ENCODE results near the gene GAS2L2.

Gene GAS2L2

DNA sequence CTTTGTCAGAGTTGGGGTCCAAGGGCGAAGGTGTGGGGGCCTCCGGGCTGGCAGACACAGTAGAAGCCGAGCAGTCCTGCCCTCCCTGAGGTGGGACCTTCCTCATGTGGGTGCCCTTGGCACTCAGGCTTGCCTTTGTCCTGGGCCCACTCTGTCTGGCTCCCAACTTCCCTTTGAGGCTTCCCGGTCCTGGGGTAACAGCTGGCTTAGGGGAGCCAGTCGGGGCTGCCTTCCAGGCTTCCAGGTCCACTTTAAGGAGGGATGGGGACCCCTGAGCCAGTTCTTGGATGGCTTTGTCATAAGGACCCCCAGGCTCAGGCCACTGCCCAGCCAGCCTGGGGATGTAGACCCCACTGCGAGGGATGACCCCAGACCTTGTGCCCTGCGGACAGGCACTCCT, 7.8 kb downstream of the GAS2L2 start:
- DNase-seq = no peak

DNA sequence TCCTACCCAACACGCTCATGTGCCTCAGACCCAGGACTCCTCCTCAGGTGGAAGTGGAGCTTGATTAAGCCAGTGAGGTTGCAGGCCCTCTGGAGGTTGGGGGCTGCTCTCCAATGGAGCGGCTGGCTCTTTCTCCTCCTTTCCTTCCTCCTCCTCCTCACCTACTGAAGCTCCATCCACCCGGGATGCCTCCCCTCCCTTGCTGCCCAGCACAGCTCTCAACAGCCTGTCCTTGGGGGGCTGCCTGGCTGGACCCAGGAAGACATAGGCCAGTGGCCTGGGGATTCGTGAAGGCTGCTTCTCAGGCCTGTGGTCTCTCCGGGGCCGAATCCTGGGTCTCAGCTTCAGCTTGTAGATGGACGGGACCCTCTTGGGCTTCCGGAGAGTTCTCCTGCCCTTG, 8.2 kb downstream of the GAS2L2 start:
- no peak for DNase-seq

DNA sequence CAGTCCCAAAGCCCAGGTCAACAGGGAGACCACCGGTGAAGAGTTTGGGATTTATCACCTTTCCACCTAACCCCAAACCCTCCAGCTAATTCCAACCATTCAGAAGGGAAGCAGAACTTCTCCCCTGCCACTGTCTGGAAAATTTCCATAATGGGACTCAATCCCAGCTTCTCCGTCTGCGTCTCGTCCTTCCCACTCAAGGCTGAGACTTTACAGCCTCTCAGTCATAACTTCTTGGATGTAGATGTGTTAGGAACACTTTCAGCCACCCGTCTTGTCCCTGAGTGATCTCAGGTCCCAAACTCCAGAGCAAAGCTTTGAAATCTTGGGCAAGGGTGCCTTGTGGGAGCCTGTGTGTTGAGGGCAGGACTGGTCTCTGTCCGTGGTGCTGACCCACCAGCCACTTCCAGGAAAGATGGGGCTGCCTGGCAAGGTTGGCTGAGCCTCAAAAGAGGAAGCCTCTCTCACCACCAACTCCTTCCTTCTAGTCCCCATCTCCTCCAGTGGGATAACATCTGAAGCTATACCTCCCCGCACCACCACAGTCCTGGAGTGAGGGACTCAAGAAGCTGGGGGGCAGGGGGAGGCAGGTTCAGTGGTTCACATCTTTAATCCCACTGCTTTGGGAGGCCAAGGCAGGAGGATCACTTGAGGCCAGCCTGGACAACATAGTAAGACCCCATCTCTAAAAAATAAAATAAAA, 9.3 kb downstream of the GAS2L2 start:
- DNase-seq = peak in 1 of 2 donors; percentile 41

DNA sequence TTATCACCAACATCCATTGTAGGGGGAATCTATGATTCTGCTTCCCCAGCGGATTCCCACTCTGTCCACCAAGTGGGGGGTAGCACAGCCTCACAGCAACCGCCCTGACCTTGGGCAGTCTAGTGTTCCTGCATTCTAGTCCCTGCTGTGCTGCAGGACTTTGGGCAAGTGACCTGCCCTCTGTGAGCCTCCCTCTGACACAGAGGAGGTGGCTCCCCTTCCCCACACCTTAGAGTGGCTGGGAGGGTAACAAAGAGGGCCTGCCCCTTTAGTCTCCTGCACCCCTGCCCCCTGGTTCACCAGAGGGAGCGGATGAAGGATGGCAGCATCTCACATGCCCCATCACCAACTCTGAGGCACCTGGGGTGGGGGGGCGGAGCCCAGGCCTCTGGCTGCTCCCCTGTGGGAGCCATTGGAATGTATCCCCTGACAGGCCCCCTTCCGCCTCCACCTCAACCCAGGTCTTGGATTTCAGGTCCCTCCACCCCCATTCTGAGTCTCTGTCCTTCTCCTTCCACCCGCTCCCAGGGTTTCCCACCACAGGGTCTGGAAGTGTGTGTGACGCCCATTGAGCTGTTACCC, 10.1 kb downstream of the GAS2L2 start:
- DNase-seq = no peak

DNA sequence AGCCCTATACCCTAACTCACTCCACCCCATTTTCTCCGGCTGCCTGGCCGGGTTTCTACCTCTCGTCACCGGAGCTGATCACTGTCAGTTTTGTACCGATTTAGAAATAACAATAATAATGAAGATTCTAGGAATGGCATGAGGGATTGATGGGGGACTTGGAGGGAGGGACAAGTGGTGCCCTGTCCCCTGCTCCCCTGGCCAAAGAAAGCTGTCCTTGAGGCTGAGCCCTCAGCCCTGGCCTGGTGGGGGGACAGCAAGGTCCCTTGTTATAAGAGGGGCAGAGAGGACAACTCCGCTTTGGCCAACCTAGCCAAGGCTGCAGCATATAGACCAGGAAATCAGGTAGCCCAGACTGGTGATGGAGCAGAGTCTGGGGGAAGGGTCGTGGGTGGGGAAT, 10.5 kb downstream of the GAS2L2 start:
- no peak for DNase-seq

DNA sequence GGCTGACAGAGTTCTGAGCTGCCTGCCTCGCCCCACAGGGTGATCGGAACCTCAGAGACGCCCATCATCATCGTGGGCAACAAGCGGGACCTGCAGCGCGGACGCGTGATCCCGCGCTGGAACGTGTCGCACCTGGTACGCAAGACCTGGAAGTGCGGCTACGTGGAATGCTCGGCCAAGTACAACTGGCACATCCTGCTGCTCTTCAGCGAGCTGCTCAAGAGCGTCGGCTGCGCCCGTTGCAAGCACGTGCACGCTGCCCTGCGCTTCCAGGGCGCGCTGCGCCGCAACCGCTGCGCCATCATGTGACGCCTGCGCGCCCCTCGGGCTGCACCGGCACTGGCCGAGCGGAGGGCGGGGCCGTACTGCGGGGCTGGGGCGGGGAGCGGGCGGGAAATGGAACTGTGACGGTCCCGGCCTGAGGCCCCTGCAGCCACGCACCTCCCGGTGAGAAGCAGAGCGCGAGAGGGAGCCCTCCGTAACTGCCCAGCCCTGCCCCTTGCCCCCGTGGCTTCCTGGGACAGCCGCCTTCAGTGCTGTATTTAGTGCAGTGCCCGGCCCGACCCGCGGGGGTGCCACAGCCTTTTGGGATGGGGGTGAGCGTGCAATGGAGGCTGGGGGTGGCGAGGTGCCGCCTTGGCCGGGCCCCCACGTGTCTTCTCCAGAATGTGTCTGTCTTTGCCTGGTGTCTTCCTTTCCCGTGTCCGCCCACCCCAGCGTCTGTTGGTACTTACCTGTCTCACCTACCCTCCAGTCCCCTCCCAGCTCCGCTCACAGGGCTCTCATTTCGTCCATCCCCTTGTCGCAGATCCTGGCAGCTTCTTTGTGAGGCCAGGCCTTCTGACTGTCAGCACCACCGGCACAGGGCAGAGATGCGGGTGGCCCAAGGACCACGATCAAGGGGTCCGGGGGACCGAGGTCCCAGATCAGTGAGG, 11.8 kb downstream of the GAS2L2 start:
- DNase-seq = no peak

DNA sequence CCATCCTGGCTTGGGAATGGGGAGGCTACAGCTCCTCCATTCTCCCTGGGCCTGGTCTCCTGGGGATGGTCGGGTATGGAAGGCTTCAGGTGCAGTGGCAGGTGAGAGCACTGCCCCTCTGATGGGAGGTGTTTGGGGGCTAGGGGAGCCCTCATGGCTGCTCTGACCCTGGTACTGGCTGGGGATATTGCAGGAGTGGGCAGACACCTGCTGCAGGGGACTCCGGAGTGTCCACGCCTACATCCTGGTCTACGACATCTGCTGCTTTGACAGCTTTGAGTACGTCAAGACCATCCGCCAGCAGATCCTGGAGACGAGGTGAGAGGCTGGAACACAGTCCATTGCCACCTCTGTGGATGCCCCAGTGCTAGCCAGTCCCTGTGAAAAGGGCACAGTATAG, 12.8 kb downstream of the GAS2L2 start:
- DNase-seq = no peak

DNA sequence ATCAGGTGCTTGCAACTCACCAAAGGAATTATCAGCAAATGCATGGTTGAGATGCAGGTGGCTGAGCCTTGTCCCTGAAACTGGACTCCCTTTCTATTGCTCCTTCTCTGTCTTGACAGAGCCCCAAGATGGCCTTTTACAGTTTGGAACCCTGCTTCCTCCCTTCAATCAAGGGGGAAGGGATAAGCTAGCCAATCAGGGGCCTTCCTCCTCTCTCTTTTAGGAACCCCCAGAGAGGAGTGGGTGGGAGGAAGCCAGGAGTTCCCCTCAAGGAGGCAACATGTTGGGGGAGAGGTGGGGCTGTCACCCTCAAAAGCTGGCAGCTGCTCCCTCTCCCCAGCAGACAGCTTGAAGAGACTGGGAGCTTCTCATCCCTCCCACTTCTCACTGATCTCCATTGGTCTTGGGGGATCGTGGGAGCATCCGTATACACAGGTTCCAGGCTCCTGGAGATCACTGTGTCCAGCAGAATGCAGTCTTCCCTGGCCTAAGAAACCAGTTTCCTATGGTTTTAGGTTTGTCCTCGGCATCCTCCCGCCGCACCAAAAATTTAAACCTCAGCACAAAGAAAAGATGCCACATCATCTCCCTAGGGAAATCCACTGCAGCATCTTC, 14.4 kb downstream of the GAS2L2 start:
- peak in 1 of 2 donors; percentile 16 for DNase-seq

DNA sequence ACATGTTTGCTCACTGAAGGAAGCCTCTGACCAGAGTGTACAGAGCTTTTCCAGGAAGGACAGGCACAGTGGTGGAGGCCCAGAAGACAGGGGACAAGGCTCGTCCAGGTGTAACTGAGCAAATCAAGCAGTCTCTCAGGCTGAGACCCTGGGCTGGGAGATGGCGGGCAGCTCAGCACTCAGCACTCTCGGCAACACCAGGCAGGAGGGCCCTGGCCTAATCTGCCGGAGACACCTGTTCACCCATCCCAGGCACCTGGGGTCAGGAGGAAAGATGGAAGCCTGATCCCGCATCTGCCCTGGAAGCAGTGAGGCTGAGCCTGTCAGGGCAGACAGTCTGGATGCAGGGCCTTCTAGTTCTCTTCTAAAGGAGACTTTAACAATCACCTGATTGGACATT, 16.8 kb downstream of the GAS2L2 start:
- DNase-seq = no peak

DNA sequence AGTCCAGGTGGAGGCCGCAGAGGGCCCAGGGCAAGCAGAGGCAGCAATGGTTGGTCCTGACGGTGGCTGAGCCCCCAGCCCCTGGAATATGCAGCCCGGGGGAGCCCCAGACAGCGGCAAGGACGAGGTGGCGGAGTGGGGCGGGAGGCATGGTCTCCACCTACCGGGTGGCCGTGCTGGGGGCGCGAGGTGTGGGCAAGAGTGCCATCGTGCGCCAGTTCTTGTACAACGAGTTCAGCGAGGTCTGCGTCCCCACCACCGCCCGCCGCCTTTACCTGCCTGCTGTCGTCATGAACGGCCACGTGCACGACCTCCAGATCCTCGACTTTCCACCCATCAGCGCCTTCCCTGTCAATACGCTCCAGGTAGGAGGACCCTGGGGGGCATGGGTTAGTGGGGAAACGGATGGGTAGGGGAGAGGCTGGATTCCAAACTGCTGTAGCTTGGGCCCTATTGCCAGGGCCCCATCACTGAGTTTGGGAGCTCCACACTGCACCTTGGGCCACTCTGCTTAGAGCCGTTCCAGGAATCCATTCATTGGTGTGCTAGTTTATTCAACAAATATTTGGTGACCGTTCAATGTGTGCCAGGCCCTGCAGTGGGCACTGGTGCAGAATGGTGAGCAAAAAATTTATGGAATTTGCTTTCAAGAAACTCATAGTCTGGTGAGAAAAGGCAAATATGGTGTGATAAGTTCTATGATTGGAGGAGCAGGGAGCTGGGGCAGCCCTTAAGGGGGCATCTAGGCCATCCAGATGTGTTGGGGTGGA, 17.8 kb downstream of the GAS2L2 start:
- DNase-seq = no peak

DNA sequence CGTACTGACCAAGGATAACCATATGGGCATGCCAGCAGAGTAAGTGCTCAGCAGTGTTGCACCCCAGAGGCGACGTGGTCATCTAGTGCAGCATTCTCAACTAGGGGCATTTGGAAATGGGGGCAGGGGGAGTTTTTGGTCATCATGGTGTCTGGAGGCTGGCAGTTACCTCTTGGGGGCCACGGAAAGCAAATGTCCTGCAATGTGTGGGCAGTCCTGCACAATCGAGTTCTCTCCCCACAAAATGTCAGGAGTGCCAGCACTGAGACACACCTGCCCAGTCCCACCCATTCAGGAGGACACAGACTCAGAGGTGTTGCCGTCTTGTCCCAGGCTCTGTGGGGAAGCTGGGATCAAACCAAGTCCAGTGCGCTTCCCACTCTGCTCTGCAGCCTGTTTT, 18.6 kb downstream of the GAS2L2 start:
- DNase-seq = no peak

DNA sequence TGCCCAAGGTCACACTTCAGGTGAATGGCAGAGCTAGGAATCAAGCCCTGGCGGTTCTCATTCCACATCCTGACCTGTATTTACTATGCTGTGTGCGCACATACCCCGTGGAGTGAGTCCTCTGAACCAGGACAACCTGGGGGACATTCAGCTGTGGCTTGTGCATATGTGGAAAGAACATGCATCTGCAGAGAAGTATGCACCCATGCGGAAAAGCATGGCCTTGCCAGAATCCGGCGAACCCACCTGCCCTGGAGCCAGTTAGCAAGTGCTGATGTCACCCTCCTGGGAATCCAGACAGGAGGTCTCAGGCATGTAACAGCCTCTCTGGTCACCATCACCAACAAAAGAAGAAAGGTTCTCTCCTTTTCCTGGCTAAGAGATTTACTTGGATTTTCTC, 19.7 kb downstream of the GAS2L2 start:
- DNase-seq = no peak

DNA sequence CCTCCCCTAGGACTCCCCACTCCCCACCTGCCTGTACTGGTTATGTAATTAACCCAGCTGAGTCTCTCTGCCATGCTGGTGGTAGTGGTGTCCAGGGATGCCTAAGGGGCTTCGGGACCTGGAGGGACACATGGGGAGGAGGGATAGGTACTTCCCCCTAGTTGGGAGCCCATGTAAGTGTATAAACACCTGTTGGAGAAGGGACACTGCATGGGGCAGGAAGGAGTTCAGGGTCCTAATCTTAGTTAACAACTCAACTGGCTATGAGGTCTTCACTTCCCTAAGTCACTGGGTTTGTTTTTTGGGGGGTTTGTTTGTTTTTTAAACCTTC, 20.3 kb downstream of the GAS2L2 start:
- no peak for DNase-seq

DNA sequence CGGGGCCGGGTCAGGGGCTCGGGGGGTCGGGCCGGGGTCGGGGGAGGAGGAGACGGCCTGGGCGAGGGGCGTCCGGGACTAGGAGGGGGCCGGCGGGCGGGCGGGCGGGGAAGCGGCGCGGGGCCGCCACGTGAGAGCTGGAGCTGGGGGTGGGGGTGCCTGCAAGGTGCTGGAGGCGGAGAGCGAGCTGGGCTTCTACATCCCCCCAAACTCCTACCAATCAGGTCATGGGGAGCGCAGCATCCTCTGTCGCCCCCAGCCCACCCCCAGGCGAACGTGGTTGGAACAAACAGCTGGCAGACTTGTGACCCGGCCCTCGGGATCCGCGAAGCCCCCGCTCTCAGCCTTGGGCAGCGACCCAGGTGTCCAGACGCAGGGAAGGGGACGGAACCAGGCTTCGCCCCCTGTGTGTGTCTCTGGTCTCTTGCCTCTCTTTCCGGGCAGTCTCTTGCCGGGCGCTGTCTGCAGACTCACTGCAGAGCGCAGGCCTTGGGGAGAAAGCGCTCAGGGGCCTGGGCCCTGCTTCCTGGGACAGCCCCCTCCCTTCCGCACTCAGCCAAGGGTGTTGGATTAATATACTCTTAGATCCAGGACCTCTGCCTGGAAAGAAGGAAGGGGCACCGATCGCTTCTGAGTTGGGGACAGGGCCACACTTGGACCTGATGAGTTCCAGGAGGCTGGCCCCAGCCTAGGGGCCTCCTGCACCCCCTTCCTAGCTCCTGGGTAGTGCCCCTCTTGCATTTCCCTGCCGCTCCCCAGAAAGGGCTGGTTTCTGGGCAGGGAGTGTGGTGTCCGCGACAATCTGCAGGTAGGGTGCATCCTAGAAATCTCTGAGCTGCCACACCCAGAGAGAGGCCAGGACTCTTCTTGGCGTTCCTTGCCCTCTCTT, 20.9 kb downstream of the GAS2L2 start:
- no peak for DNase-seq

DNA sequence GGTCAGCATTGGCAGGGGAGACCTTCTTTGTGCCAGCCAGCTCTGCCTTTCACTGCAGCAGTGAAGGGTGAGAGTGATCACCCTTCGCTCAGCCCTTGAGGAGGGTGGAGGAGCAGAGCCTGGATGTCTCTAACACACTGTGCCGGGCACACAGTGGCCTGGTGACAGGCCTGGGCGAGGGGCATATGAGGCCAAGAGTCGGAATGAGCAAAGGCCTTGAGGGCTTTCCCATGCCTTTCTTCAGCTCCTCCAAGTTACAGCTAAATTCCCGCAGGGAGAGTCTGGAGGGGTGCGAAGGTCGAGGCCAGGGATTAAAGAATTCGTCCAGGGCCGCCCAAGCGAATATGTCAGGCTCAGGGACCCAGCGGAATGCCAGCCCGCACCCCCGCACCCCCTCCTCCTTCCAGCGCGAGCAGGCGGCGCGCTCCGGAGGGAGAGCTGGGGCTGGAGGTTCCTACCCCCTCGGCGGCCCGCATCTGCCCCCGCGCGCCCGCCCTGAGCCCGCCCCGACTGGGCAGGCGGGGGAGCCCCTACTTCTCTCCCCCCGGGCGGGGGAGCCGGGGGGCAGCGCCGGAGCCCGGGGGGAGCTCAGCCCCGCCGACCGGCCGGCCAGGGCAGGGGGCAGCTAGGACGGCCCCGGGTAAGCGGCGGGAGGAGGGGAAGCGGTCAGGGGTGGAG, 21.7 kb downstream of the GAS2L2 start, which contains the start of gene RASL10B:
RASL10B (plus strand) TSS at position 401 of the 678 bp plus-strand sequence. CDS start 3,546 bp downstream, outside the sequence.
- no peak for DNase-seq

DNA sequence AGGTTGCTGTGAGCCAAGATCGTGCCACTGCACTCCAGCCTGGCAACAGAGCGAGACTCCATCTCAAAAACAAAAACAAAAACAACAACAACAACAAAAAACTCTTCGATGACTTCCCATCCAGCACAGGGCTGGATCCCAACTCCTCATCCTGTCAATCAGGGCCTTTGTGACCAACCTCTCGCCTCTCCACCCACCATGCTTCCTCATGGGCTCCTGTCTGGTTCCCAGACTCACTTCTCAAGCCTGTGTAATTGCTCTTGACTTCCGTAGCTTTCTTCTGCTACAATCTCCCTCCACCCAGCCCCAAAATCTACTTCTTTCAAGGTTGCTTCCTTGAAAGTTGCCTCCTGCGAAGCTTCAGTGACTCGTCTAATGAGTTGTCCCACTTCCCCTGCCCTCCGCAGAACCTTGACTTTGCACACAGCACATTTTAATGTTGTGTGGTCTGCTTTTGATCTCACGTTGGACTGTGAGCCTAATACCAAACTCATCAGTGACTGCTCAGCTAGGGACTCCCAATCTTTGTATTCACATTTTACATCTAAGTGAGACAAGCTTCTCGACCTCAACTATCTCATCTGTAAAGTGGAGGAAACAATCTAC, 22.5 kb downstream of the GAS2L2 start:
- no peak for DNase-seq

DNA sequence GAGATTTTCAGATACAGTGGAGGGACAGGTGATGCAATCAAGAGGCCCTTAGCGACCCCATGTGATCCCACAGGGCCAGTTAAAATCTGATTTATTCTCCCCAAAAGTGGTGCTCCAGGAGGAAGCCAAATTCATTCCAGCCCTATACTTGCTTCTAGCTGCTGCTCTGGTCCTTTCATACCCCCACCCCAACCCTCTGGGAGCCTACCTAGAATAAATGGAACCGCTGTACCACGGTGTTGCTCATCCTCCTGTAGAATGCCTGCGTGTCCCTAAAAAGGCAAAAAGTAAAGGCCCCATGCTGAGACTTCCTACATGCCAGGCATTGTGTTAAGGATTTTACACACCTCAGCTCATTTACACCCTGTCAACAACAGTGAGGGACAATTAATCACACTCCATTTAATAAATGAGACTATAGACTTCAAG, 23.6 kb downstream of the GAS2L2 start:
- no peak for DNase-seq

DNA sequence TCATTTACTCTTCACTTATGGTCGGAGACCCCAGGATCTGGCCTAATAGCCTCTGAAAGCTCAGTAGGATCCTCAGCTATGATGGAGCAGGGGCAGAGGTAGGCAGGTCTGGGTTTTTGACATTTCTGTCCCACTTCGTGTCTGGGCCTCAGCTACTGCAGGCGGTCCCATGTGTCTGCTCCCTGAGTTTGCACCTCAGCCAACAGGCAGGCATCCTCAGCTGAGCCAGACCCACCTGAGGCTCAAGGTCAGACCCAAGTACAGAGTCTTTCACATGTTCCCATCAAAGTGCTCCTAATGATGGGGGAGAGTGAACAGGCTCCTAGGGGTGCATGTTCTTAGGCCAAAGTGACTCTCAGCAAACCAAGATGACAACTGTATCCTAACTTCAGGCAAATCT, 24.5 kb downstream of the GAS2L2 start:
- DNase-seq = no peak

DNA sequence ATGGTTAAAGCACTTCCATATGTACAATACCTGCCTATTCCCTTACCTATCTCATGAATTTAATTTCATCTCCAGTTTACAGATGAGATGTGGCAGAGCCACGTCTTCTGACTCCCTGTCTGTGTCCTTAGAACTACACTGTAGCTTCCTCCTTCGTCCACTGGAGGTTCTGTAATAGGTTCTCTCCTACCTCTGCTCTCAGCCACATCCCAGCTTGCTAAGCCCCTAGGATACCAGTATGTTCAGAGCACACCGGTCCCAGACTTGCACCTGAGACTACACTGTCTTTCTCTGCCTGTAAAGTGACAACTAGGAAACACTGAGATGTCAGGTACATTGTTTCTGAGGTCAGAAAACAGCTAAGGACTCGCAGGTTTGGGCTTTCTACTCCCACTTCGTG, 25.4 kb downstream of the GAS2L2 start:
- DNase-seq = no peak

DNA sequence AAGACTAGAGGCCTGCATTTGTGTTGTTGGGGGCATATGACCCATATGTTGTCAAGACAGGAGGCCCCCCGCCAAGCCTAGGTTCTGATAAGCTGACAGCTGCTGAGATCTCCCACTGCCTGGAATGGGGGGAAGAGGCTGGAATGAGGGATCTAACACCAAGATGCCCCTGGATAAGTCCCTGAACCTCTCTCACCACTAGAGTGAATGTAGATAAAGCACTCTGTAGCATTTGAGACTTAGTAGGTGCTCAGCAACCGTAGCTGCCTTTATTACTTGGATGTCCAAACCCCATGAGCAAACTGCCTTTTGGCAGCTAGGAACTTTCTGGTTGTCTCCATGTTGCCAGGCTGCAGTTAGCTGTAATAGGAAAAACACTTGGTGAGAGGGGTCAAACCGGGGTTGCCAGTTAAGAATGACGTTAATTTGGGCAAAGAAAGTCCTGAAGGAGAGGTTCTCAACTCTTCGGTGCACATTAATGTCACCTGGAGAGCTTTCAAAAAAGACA, 26.0 kb downstream of the GAS2L2 start:
- DNase-seq = no peak

Measured in inflammatory macrophage treated with lipopolysaccharide for 1 hour (primary cell).